ENCODE measurements around the gene BNIP1. TPM values are rescaled to one million over a fixed set of nuclear protein-coding genes. Genes with fewer than 3 reads are reported as not detected.

BNIP1 gene
- polyA plus RNA-seq, 1 donor from 2014 or later, result 23.3 TPM

- Histone ChIP-seq H3K9me3 (ENCODE audit: low read length) (no peaks in the 10 kb centered on the region), H3K9me2 (ENCODE audit: insufficient read depth, low read length) (no peaks in the 10 kb centered on the region), H3K9ac (ENCODE audit: low read length) (no peak overlapping the region), H3K27me3 (ENCODE audit: insufficient read depth, low read depth, low read length) (no peaks in the 10 kb centered on the region), H3K36me3 (ENCODE audit: insufficient read depth, low read length) (no peaks in the 10 kb centered on the region), H3K4me3 (ENCODE audit: low read length) (no peak overlapping the region), H3K4me2 (ENCODE audit: low read length) (no peak overlapping the region), H3K79me2 (replicated peaks; ENCODE audit: insufficient read depth, low read length) (no peaks in the 10 kb centered on the region), H4K20me1 (ENCODE audit: insufficient read depth) (no peaks in the 10 kb centered on the region), H3F3A (ENCODE audit: insufficient read depth, low read length, poor library complexity, severe bottlenecking) (no peaks in the 10 kb centered on the region), H3K27ac (ENCODE audit: low read length) (no peak overlapping the region), H2AFZ (ENCODE audit: low read depth, low read length) (no peak overlapping the region)
- TF ChIP-seq TAF1 (IDR thresholded peaks at IDR 0.05; ENCODE audit: low read depth), result no peak
- no peak for TF ChIP-seq REST (IDR thresholded peaks at IDR 0.05; ENCODE audit: borderline replicate concordance)
- no peak for TF ChIP-seq SMC3 (conservative IDR thresholded peaks at IDR 0.05; ENCODE audit: poor library complexity)
- no peak for TF ChIP-seq EZH2 (IDR thresholded peaks at IDR 0.05; ENCODE audit: borderline replicate concordance, insufficient read depth, low read length, poor library complexity, severe bottlenecking)
- no peak for TF ChIP-seq MXI1 (conservative IDR thresholded peaks at IDR 0.05; ENCODE audit: poor library complexity, severe bottlenecking)
- TF ChIP-seq POLR2AphosphoS5 (IDR thresholded peaks at IDR 0.05), result no peak
- TF ChIP-seq EP300 (conservative IDR thresholded peaks at IDR 0.05; ENCODE audit: poor library complexity, severe bottlenecking), result no peak
- TF ChIP-seq CTCF (IDR thresholded peaks at IDR 0.05; ENCODE audit: poor library complexity, severe bottlenecking), result no peak
- no peak for TF ChIP-seq RAD21 (conservative IDR thresholded peaks at IDR 0.05)
Measured at GRCh38 chr5:173103411-173103810, 40.9 kb upstream of the BNIP1 start.

- no peak for TF ChIP-seq MXI1 (conservative IDR thresholded peaks at IDR 0.05; ENCODE audit: poor library complexity, severe bottlenecking)
- TF ChIP-seq TAF1 (IDR thresholded peaks at IDR 0.05; ENCODE audit: low read depth), result no peak
- no peak for TF ChIP-seq CTCF (IDR thresholded peaks at IDR 0.05; ENCODE audit: poor library complexity, severe bottlenecking)
- TF ChIP-seq POLR2AphosphoS5 (IDR thresholded peaks at IDR 0.05), result no peak
- no peak for TF ChIP-seq REST (IDR thresholded peaks at IDR 0.05; ENCODE audit: borderline replicate concordance)
- TF ChIP-seq EZH2 (IDR thresholded peaks at IDR 0.05; ENCODE audit: borderline replicate concordance, insufficient read depth, low read length, poor library complexity, severe bottlenecking), result no peak
- no peak for TF ChIP-seq RAD21 (conservative IDR thresholded peaks at IDR 0.05)
- TF ChIP-seq SMC3 (conservative IDR thresholded peaks at IDR 0.05; ENCODE audit: poor library complexity), result no peak
- TF ChIP-seq EP300 (conservative IDR thresholded peaks at IDR 0.05; ENCODE audit: poor library complexity, severe bottlenecking), result no peak
- Histone ChIP-seq H3K9me2 (ENCODE audit: insufficient read depth, low read length) (no peaks in the 10 kb centered on the region), H3K27me3 (ENCODE audit: insufficient read depth, low read depth, low read length) (no peaks in the 10 kb centered on the region)
Measured at GRCh38 chr5:173108914-173109313, 35.4 kb upstream of the BNIP1 start.

More at GRCh38 chr5:173108914-173109313, 35.4 kb upstream of the BNIP1 start:
- H3K4me2 ChIP-seq (ENCODE audit: low read length), result no peak overlapping the region
- no peaks in the 10 kb centered on the region for H3K9me3 ChIP-seq (ENCODE audit: low read length)
- no peak overlapping the region for H3K27ac ChIP-seq (ENCODE audit: low read length)
- H2AFZ ChIP-seq (ENCODE audit: low read depth, low read length), result no peak overlapping the region
- no peaks in the 10 kb centered on the region for H3K36me3 ChIP-seq (ENCODE audit: insufficient read depth, low read length)
- no peak overlapping the region for H3K4me3 ChIP-seq (ENCODE audit: low read length)
- no peaks in the 10 kb centered on the region for H3K79me2 ChIP-seq (replicated peaks; ENCODE audit: insufficient read depth, low read length)
- H3F3A ChIP-seq (ENCODE audit: insufficient read depth, low read length, poor library complexity, severe bottlenecking), result no peaks in the 10 kb centered on the region
- no peak overlapping the region for H3K9ac ChIP-seq (ENCODE audit: low read length)
- H4K20me1 ChIP-seq (ENCODE audit: insufficient read depth), result no peaks in the 10 kb centered on the region
